NCI-H748 (cell line): Measurements from ENCODE around the gene MEGF11.
A peak's percentile ranks its signal among the peaks of the same experiment; 100 is the strongest.
"Not testable (repeated sequence)": the region's sequence is repeated elsewhere in the genome, so short reads cannot be mapped to it uniquely, and the experiment has no call there.

Experiments
- DNase-seq: peaks from one replicate; lab custom pipeline; 2025; ENCODE audit not compliant: unreplicated experiment; lab: John Stamatoyannopoulos, UW

MEGF11 gene

GRCh38 chr15:65981837-65982626, 271.5 kb downstream of the MEGF11 start:
- DNase-seq = peak; percentile 76

- DNase-seq = peak; percentile 11
Observed at GRCh38 chr15:65980824-65981456, 272.6 kb downstream of the MEGF11 start.

GRCh38 chr15:65979837-65980236, 273.7 kb downstream of the MEGF11 start:
- no peak for DNase-seq

GRCh38 chr15:65979316-65979715, 274.2 kb downstream of the MEGF11 start:
- no peak for DNase-seq

- no peak for DNase-seq
Observed at GRCh38 chr15:65978110-65978509, 275.4 kb downstream of the MEGF11 start.

- not testable (repeated sequence) for DNase-seq
Observed at GRCh38 chr15:65976196-65976595, 277.4 kb downstream of the MEGF11 start.

- DNase-seq = no peak
Observed at GRCh38 chr15:65971741-65971995, 281.9 kb downstream of the MEGF11 start.

GRCh38 chr15:65970937-65971740, 282.4 kb downstream of the MEGF11 start:
- no peak for DNase-seq

- DNase-seq = no peak
Observed at GRCh38 chr15:65969865-65970816, 283.4 kb downstream of the MEGF11 start.

GRCh38 chr15:65968511-65968910, 285.0 kb downstream of the MEGF11 start:
- no peak for DNase-seq

- no peak for DNase-seq
Observed at GRCh38 chr15:65964792-65965433, 288.6 kb downstream of the MEGF11 start.

GRCh38 chr15:65963911-65964482, 289.6 kb downstream of the MEGF11 start:
- no peak for DNase-seq

- DNase-seq = no peak
Observed at GRCh38 chr15:65963358-65963757, 290.2 kb downstream of the MEGF11 start.

- no peak for DNase-seq
Observed at GRCh38 chr15:65962187-65962586, 291.4 kb downstream of the MEGF11 start.

GRCh38 chr15:65960586-65960985, 293.0 kb downstream of the MEGF11 start:
- no peak for DNase-seq

GRCh38 chr15:65958835-65959234, 294.7 kb downstream of the MEGF11 start:
- DNase-seq = no peak

GRCh38 chr15:65957451-65957850, 296.1 kb downstream of the MEGF11 start:
- peak; percentile 70 for DNase-seq

- DNase-seq = no peak
Observed at GRCh38 chr15:65956899-65957298, 296.7 kb downstream of the MEGF11 start.

- DNase-seq = no peak
Observed at GRCh38 chr15:65956307-65956706, 297.2 kb downstream of the MEGF11 start.

- peak; percentile 36 for DNase-seq
Observed at GRCh38 chr15:65954289-65954741, 299.2 kb downstream of the MEGF11 start.
